GM21390 (cell line): ENCODE results near the gene F10.
A peak's percentile ranks its signal among the peaks of the same experiment; 100 is the strongest.
"Not testable (repeated sequence)": the region's sequence is repeated elsewhere in the genome, so short reads cannot be mapped to it uniquely, and the experiment has no call there.

ENCODE experiments used
- ATAC-seq: cut with Tn5 transposase; IDR thresholded peaks from one replicate; pipeline ENCODE4 v1.9.1; 2021; ENCODE audit not compliant: unreplicated experiment

Gene F10

DNA sequence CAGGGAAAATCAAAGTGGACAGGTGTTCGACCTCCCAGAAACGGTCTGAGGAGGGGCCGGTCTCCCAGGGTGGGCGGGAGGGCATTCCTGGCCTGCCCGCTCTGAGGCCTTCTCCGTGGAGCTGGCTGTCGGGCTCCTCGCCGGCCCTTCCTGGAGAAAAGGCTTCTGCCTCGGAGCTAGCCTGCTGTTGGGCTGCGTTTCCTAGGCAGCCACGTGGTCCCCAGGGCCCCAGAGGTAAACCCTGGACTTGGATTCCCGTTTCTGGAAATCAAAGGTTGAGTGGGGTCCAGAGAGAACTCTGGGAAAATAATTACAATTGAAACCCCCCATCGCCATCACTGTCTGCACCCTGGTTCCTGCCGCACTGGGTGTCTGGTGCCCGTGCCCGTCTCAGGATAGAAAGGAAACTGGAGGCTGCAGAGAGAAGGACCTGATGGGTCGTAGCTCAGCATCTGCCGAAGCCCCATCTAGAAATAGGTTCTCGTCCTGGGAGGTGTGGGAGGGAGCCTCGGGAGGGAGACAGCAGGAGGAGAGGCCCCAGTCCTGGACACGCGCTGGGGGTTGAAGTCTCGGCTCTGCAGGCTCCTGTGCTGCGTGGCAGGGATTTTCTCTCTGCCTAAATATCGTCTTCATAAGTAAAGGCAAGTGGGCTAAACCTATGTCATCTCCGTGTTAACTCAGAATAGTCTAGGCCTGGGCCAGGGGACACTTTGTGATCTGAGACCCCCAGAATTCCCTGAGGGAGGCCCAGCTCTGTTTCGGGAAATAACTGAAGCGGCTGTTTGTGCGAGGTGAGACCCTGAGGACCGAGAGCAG, 28.2 kb downstream of the F10 start:
- ATAC-seq, result no peak

DNA sequence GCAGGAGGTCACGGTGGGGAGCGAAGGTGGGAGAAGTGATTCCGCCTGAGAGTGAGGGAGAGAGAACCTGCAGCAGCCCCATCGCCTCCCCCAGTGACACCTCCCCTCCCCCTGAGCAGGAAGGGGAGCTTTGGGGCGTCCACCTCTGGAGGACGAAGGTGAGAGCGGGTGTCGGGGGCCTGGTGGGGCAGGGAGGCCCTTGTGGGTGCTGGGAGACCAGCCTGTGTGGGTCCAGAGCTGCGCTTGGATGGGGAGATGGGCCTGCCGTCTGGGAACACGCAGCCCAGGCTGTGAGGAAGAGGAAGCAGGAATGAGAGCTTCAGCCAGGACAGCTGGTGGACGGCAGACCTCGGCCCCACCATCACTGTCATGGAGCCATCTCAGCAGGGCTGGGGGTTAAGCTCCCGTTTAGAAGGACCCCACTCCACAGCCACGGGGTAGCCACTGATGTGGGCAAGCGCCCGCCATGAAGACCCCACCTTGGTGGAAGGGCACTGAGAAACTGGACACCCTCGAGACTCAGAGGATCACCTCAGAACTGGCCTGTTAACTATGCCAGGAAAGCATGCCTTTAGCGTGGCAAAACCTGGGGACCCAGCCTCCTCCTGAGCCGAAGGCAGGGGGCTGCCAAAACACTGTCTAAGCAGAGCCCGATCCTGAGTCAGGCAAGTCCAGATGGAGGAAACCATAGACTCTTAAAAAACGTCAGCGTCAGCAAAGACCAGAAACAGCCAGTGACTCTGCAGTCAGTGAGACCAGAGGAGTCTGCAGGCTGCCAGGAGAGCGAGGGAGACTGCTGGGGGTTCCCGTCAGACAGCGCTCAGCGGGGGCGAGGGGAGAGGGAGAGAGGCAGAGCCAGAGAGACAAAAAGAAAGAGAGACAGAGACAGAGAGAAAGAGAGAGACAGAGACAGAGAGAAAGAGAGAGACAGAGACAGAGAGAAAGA, 29.4 kb downstream of the F10 start:
- ATAC-seq, result no peak

DNA sequence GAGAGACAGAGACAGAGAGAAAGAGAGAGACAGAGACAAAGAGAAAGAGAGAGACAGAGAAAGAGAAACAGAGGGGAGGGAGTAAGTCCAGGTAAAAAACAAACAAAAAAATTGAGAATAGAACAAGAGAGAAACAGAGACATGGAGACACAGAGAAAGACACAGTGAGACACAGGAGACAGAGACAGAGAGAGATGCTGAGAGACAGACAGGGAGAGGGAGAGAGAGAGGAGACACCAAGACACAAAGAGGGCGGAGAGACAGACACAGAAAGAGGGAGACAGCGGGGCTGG, 30.0 kb downstream of the F10 start:
- no peak for ATAC-seq

DNA sequence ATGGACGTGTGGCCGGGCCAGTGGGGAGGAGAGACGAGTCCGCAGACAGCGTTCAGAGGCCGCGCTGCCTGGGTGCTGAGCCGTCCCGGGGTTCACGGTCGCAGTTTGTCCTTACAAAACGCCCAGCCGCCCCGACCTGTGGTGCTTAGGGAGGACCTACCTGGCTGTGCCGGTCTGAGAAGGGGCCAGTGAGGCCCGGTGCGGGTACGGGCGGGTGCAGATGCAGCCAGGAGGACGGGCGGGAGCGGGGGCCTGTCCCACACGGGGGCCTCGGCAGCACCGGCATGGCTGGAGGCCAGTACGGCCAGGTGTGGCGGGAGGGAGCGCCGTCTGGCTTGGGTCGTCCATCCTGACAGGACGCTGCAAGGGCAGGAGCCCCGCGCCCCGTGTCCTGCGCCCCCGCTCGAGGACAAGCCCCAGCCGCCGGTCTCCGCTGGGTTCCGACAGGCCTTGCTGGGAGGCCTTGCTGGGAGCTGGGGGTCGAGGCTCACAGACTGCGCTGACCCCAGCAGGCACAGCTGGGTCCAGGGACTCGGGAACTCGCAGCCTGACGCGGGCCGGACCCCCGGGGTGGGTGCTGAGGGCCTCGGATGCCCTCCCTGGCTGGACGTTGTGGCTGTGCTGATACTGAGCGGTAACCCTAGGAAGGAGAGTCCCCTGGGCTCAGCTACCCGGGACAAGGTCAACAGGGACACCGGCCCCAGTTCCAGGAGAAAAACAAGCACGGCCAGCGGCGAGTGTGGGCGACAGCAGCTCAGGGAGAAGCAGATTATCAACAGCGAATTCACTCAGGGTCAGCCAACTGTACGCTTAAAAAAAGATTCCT, 30.6 kb downstream of the F10 start:
- ATAC-seq, result peak; percentile 28

DNA sequence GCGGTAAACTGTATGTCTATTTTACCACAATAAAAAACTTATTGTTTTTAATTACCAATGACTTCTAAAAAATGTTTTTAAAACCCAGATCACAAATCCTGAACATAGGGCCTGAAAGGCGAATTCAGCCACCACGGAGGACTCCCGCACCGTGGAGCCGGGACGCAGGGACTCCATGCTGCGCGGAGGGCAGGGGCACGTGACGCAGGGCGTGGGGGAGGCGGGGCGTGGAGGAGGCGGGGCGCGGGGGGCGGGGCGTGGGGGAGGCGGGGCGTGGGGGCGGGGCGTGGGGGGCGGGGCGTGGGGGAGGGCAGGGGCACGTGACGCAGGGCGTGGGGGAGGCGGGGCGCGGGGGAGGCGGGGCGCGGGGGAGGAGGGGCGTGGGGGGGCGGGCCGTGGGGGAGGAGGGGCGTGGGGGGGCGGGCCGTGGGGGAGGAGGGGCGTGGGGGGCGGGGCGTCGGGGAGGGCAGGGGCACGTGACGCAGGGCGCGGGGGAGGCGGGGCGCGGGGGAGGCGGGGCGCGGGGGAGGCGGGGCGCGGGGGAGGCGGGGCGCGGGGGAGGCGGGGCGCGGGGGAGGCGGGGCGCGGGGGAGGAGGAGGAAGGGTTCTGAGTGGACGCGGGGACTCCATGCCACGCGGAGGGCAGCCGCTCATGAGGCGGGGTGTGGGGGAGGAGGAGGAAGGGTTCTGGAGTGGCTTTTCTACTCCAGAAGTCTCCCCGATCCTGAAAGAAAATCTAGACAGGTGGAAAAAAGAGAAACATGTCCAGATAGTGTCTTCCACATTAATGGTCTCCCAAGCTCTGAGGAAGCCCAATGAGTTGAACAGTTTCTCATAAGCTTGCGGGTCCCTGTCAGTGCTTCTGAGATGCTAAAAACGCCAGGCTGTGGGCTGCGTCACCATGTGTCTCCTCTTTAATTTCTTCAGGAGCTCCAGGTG, 31.5 kb downstream of the F10 start:
- peak; percentile 57 for ATAC-seq

DNA sequence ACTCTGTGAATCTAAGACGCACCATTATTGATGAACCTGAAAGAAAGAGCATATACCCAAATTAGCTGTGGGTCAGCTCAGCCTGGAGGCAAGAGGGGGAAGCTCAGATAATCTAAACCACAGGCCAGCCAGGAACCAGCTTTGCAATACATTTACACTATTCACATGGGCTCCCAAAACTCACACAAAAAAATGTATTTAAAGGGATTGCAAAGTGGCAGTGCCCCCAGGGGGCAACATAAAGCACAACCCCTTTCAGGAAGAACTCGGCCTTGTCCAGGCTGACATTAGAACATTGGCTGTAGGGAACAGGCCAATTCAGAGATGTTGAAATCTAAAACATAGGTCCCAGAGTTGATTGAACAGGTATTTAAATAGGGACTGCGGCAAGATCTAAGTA, 32.6 kb downstream of the F10 start:
- no peak for ATAC-seq

DNA sequence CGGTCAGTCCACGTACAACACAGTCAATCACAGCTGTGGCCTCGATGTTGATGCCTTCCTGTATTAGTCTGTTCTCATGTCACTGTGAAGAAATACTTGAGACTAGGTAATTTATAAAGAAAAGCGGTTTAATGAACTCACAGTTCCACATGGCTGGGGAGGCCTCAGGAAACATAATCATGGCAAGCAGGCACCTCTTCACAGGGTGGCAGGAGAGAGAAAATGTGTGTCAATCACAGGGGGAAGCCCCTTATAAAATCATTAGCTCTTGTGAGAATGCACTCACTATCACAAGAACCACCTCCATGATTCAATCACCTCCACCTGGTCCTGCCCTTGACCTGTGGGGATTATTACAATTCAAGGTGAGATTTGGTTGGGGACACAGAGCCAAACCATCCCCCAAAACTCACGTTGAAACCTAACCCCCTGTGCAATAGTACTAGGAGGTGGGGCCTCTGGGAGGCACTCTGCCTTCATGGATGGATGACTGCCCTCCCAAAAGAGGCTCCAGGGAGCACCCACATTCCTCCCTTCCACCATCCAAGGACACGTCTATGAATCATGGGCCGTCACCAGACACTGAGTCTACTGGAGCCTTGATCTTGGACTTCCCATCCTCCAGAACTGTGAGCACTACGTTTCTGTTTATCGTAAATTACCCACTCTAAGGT, 33.5 kb downstream of the F10 start:
- ATAC-seq, result no peak

DNA sequence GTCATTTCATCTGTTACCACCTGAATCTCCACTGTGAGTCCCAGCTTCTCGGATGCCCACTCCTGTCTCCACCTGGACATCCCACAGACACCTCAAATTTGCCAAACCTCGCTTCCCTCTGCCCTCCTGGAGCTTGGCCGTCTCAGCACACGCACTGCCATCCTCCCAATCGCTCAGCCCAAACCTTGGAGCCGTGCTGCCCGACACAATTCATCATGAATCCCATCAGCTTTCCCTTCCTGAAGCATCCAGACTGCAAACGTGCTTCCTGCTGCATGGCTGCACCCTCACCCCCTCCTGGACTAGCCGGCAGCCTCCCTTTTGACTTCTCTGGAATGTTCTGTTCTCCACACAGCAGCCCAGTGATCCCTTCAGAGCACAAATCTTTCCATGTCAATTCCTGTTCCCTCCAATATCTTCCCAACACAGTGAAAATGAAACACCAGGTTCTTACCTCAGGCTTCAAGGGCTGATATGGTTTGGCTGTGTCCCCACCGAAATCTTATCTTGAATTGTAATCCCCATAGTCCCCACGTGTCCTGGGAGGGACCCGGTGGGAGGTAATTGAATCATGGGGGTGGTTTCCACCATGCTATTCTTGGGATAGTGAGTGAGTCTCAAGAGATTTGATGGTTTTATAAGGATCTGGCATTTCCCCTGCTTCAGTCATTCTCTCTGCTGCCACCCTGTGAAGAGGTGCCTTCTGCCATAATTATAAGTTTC, 34.8 kb downstream of the F10 start:
- ATAC-seq, result no peak

DNA sequence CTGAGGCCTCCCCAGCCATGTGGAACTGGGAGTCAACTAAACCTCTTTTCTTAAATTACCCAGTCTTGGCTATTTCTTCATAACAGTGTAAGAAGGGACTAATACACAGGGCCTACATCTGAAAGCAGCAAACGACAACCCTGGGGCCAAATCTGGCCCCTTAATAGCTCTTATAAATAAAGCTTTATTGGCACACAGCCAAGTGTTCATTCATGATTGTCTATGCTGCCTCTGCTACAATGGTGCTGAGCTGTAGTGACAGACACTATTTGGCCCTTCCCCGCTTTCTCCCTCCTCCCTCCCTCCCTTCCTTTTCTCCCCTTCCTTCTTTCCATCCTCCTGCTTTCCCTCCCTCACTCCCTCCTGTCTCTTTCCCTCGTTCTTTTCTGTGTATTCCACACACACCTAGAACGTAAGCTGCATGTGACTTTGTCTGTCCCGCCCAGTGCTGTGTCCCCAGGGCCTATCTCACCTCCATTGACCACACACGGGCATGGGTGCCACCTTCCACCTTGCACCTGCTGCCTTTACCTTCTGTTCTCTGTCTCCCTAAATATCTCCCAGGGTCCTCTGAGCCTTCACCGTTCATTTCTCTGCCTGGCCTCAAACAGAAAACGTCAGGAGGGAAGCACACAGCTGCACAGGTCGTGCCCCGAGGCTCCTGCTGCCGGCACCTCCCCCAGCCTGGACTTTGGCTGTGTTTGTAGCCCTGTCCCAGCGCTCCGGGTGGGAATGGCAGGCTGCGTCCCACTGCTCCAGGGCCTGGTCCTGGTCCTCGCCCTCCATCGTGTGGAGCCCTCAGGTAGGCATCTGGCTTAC, 35.5 kb downstream of the F10 start, which contains the start of gene PROZ:
Gene PROZ (plus strand): TSS at position 720 of the 819 bp plus-strand sequence. CDS start 13 bp downstream, at position 733.
- ATAC-seq, result no peak

DNA sequence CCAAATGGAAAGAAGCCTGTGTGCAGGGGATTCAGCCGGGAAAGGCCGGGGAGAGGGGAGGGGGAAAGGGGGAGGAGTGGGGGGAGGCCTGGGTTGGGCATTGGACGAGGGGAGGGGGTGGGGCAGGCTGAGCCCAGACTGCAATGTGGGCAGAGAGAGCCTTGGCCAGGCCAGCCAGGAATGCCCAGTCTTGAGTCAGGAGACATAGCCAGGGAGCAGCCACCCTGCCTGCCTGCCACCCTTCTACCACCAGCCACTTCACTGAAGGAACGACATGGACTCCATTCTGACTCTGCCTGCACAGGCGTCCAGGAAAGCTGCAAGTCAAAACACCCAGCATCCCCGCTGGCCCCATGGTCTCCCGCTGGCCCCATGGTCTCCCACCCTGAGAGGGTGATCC, 36.3 kb downstream of the F10 start:
- ATAC-seq, result no peak

DNA sequence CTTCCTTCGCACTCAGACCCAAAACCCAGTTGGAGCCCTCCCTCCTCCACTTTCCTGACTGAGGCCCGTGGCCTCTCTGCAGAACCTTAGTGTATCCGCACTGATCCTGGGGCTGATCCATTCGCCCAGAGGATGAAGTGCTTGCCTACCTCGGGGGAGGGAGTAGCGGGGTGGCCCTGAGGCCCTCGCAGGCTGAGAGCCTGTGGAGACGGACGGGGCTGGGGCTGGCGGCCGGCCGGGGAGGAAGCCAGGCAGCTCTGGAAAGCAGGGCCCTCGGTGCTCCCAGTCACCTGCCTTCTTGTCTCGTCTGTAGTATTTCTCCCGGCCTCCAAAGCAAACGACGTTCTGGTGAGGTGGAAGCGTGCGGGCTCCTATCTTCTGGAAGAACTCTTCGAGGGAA, 37.1 kb downstream of the F10 start:
- no peak for ATAC-seq

DNA sequence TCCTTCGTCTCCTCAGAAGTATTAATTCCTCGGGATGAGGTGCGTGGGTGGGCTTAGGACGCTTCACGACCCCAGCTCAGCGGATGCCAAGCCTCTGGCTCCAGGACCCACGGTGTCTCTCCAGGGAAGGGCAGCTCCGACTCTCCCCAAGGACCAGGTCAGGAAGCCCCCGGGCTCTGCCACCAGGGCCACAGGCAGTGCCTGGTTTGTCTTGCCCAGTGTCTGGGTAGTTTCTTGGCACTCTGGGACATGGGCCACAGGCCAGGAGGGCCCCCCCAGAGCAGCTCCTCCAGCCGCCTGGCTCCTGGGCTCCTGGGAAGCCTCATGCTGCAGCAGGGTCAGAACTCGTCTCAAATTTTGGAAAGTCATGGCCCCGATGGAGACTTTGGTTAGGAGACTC, 38.4 kb downstream of the F10 start:
- no peak for ATAC-seq

DNA sequence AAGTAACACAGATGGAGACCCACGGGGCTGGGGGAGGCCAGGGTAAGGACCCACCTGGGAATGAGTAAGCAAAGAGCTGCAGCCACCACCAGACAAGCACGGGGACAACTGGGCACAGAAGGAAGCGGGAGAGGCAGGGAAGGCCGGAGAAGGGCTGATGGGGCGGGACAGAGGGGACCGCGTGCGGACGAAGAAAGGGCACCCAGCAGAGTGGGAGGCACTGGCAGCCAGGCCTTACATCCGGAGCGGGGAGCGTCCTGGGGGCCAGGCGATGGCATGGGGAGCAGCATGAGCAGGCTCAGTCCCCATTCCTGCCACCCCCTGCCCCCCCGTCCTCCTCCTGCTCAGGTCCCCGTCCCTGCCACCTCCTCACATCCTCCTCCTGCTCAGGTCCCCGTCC, 38.8 kb downstream of the F10 start:
- no peak for ATAC-seq

DNA sequence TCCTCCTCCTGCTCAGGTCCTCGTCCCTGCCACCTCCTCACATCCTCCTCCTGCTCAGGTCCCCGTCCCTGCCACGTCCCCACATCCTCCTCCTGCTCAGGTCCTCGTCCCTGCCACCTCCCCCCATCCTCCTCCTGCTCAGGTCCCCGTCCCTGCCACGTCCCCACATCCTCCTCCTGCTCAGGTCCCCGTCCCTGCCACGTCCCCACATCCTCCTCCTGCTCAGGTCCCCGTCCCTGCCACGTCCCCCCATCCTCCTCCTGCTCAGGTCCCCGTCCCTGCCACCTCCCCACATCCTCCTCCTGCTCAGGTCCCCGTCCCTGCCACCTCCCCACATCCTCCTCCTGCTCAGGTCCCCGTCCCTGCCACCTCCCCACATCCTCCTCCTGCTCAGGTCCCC, 39.4 kb downstream of the F10 start:
- ATAC-seq, result not testable (repeated sequence)

DNA sequence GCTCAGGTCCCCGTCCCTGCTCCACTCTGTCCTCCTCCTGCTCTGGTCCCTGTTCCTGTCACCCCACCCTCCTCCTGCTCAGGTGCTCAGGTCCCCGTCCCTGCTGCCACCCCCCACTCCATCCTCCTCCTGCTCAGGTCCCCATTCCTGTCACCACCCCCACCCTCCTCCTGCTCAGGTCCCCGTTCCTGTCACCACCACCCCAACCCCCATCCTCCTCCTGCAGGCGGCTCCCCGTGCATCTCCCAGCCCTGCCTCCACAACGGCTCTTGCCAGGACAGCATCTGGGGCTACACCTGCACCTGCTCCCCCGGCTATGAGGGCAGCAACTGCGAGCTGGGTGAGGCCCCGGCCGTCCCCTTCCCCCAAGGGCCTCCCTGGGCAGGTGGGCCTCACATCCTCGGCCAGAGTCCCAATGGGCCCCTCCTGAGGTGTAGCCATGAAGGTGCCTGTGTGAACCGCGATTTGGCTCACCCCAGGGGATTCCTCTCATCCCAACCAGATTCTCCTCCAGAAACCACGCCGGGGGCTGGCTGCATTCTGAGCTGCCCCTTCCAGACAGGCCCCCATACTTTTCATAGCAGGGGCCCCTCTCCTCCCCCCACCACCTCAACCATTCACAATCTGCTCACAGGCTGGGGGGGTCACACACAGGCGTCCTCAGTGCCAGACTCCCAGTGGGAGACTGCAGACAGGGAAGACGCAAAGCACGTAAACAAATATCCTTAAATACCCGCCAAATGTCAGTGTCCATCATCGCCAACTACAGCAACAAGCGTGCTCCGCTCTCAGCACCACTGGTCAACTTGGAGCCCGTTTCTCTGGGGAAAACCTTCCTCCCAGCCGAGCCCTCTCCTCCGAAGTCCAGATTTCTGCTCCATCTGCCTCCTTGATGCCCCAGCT, 40.4 kb downstream of the F10 start:
- no peak for ATAC-seq

DNA sequence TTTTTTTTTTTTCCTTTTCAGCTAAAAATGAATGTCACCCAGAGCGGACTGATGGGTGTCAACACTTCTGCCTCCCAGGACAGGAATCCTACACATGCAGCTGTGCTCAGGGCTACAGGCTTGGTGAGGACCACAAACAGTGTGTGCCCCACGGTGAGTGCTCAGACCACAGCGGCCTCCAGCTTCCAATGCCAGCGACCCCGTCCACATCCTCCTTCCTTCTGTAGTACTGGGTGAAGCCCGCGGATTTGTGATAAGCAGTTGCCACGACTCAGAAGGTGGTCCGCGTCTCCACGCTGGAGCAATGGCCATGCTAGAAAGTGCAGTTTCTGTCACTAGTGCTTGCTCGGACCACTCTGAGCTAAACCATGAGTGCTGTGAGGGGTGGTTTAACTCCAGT, 41.9 kb downstream of the F10 start:
- no peak for ATAC-seq

DNA sequence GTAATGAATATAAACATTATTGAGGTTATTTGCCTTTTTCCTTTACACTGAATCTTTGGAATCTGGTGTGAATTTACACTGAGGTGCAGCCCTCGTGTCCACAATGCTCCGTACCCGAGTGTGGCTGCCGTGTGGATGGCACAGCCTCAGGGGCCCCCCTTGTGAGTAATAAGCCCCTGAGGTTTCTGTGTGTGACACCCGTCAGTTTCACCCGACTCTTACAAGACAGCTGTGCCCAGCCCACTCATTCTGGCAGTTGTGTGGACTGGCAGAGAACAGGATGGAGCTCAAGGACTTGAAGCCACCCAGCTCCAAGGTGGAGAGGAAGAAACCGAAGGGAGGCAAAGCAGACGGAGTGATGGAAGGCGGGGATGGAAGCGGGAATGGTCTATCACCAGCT, 43.7 kb downstream of the F10 start:
- no peak for ATAC-seq
